AG08396 (cell line): ENCODE results near the gene MTRF1L.
"Not testable (repeated sequence)": the region's sequence is repeated elsewhere in the genome, so short reads cannot be mapped to it uniquely, and the experiment has no call there.

ENCODE experiments used
- DNase-seq: peaks from one replicate; pipeline ENCODE4 v3.0.0; 2012; ENCODE audit warnings: low spot score, mixed read lengths

The MTRF1L gene

DNA sequence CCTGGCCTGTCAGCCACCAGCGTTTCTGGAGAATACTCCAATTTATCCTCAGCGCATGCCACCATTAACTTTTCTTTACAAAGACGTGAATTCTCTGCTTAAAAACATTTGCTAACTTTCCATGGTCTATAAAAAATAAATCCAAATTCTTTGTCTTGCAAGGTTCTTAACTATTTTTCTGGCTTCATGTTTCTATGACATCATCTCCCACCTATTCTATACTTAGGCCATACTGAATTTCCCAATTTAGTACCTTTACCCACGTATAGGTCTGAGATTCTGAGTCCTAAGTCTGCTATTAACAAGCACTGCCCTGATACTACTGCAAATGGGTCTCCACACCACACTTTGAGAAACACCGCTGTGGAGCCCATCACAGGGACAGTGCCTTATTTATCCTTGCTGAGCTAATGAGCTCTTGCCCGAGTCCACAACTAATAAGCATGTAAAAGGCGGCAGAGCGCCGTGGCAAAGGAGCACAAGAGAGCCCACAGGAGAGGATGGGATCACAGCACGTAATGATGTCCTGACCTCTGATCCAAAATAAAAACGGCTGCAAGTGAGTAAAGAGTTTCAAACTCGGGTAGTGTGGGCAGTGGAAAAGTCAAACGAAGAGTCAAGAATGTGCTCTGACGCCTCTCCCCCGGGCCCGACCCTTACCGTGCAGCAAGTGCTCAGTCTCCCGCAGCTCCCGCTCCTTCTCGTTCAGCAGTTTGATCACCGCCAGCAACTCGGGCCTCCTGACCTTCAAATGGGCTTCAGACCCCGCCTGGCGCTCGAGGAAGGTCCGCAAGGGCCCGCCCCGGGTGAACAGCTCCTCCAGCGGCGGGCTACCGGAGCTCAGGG lies 519 bp downstream of the MTRF1L start:
- DNase-seq = peak; percentile 11

DNA sequence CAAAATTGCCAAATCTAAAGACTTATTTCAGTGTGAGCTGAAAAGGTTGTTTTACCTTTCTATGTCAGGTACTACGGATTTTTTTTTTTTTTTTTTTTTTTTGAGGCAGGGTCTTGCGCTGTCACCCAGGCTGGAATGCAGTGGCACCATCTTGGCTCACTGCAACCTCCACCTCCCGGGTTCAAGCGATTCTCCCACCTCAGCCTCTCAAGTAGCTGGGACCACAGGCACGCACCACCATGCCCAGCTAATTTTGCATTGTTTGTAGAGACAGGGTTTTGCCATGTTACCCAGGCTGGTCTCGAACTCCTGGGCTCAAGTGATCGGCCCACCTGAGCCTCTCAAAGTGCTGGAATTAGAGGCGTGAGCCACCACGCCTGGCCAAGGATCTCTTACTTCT lies 1.7 kb downstream of the MTRF1L start:
- DNase-seq = not testable (repeated sequence)

DNA sequence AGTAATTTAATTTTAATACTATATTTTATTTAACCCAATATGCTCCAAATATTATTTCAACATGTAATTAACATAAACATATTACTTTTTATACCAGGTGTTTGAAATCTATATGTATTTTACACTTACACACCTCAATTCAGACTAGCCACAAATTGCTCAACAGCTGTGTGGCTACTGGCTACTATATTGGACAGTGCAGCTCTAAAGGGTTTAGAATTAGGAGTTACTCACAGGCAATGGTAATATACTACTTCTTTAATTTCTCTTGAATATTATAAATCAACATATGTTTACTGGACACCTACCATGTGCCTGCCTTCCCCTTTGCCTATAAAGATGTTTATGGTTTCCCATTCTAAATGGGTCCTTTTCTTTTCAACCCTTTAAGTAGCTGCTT lies 2.3 kb downstream of the MTRF1L start:
- DNase-seq = no peak

DNA sequence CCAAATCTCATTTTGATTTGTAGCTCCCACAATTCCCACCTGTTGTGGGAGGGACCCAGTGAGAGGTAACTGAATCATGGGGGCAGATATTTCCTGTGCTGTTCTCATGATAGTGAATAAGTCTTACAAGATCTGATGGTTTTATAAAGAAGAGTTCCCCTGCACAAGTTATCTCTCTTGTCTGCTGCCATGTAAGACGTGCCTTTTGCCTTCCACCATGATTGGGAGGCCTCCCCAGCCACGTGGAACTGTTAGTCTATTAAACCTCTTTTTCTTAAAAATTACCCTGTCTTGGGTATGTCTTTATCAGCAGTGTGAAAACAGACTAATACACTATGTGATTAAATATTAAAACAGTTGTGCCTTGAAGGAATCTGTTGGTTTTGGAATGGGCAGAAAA lies 3.0 kb downstream of the MTRF1L start:
- DNase-seq = not testable (repeated sequence)

DNA sequence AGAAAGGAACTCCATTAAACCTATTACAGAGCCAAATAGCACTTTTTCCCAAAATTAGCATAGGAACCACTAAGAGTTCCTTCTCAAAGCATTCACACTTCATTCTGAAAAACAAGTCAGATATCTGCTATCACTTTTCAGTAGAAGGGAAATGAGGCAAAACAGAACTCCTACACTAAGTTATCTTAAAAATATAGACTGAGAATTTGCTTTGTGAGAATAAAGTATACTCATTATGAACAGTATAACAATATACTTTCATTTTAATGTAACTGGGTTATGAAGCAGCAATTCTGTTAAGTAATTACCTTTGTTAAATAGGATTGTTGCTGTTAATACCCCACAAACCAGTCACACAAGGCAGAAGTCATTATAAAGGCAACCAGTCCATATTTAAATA lies 8.7 kb downstream of the MTRF1L start:
- no peak for DNase-seq

DNA sequence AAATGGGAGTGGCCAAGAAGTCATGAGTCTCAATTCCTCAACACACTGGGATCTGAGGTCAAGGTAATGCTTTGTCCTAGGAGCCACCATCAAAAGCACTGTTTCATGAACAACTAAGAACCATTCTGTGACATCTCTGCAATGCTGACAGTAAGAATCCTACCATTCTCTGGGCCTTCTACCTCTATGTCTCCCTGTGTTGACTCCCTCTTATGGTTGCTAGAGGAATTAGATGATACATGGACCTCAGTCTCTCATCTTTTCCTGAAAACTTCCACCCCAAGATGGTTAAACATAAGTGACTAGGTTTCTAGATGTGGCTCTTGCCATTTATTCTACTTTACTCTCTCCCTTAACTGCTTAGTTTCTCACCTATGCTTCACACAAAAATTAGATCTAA lies 9.1 kb downstream of the MTRF1L start:
- DNase-seq = no peak

DNA sequence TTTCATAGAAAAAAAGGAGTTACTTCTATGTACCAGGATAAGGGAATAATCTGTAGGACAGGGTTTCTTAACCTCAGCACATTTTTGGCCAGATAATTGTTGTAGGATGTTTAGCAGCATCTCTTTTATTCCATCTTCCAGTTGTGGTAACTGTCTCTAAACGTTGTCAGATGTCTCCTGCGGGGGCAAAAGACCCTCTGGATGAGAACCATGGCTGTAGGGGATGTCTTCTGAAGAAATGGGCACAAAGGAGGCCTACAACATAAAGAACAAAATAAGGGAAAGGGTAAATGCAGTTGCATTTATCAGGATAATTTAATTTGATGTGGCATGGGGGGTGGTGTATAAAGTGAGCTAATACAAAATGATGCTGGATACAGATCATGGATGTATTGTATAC lies 15.5 kb downstream of the MTRF1L start:
- no peak for DNase-seq

DNA sequence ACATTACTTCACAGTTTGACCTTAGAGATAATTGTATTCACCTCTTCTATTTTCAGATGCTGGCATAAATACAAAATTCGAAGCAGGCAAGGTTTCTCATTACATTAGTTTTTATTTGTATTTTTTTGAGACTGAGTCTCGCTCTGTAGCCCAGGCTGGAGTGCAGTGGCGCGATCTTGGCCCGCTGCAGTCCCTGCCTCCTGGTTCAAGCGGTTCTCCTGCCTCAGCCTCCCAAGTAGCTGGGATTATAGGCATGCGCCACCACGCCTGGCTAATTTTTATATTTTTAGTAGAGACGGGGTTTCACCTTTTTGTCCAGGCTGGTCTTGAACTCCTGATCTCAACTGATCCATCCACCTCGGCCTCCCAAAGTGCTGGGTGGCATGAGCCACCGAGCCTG lies 17.2 kb downstream of the MTRF1L start:
- not testable (repeated sequence) for DNase-seq

DNA sequence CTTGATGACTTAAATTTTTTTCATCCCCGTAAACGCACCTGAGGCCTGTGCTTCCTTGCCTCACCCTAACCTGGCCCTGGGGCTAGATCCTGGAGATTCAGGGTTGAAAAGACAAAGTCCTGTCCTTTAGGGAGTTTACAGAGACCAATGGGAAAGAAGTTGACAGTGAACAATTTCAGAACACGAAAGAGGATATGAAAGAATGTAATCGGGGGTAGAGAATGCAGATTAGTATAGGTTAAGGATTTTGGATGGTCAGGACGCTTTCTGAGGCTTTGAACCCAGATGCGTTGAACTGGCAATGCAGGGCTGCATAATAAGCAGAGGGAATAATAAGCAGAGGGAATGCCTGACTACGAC lies 18.0 kb downstream of the MTRF1L start:
- DNase-seq = no peak

DNA sequence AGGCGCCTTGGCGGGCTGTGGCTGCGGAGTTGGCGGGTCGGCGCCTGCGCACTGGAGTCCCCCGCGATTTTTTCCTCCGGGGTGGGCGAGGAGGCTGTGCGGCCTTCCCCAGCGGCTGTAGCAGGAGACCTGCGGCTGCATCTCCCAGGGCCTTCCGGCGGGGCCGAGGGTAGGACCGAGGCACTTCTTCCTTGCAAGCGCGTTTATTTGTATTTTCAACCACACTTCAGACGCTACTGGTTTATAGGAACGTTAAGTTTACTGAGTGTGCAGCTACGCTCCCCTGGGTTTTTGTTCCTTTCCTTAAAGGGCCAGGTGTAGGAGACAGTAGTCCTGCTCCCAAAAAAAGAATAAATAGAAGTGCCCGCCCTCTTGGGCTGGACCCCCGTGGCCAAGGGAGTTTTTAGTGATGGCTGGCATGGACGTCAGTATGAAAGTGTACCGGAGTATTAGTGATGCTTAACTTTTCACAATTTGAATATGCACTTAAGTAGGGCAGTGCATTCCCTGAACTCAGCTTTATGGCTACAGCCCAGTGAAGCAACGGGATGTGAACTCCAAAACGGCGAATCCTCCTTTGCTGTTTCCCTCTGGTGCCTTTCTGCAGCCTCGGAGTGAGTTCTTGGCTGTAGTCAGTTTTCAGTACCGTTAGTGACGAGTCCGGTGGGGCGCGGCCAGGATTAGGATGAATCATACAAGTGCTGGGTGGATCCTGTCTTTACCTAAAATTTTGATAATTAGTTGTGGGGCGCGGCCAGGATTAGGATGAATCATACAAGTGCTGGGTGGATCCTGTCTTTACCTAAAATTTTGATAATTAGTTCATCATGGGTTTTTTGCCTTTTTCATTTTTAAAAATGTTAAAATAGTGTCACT lies 18.6 kb downstream of the MTRF1L start:
- DNase-seq = peak; percentile 97

DNA sequence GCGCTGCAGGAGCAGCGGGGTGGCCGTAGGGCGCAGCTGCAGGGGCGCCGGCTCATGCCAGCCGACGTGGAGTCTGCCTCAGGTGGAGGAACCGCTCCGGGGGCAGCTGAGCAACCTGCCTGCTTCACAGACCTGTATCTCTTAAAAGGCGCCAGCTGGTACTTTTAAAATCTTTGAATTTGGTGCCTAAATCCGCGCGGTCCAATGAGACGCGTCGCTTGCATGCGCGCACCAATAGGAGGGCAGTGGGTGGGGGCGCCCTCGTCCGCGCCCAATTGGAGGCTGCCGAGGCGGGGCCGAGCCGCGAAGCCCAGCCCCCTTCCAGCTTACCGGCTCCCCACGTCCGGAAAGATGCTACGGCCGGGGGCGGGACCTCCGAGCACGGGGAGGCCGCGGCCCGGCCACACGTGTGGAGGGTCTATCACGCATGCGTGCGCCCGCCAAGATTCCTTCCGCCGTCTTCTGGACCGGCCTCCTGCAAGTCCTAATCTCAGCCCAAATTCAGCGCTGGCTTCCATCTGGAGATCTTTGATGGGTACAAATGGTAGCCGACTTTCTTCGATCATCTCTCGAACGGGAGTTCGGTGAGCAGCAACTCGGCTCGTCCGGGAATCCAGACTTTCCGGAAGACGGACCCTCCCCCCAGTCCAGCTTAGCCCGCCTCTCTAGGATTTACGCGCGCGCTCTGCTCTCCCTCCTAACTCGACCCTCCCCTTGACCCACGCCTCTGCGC lies 19.4 kb downstream of the MTRF1L start, which contains the start of gene FBXO5:
FBXO5 (minus strand) TSS at position 138 of the 733 bp plus-strand sequence; CDS start at position 56, 82 bp downstream.
- peak; percentile 98 for DNase-seq

DNA sequence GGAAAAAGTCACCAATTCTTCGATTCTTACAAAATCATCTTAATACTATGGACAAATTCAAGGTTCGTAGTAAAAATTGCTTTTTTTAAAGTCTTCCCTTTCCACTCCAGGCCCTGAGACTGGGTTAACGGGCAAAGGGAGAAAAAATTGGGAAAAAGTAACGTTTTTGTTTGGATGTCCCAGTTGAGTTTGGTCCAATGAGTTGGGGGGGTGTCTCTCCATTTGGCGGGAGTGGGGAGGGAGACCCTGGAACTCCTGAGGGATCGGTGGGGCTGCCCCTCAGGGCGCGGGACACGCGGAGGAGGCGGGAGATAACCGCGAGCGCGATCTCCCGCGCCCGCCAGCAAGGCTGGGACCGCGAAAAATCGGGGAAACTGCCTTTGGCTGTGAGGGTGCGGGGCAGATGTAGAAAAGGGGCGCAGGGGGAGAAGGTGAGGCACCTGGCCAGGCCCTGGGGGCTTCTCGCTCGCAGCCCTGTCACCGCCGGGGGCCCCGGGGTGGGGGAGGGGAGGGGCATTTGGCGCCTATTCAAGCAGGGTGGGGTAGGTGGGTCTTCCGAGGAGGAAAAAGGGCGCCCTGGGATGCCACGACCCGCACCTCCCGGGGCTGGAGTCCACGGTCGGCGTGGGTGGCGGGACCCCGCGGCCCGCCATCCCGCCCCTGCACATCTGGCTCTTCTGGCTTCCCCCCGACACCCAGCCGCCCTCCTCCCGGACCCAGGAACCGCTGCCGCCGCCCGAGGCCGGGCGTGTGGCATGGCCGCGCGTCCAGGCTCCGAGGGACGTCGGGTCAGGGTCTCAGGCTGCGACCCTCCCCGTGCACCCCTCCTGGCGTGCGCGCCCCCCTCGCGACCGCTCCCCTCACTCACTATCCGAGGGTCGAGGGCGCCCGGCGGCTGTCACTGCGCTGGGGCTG lies 20.3 kb downstream of the MTRF1L start:
- no peak for DNase-seq

DNA sequence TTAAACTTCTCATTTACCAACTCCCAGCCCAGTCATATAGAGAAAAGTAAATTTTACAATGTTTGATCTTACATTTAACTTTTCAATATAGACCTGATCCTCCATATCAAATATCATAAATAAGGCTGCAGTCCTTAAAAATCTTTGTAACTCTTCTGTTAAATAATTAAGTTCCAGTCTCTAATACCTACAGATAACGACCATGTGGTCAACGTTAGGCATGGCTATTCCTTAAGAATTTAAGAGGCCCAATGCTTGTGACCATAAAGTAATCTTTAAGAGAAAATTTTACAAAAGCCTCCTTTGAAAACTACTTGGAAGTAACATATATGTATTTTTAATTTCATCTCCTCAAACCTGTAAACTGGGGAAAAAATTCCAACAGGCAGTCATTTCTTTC lies 21.3 kb downstream of the MTRF1L start:
- DNase-seq = no peak

DNA sequence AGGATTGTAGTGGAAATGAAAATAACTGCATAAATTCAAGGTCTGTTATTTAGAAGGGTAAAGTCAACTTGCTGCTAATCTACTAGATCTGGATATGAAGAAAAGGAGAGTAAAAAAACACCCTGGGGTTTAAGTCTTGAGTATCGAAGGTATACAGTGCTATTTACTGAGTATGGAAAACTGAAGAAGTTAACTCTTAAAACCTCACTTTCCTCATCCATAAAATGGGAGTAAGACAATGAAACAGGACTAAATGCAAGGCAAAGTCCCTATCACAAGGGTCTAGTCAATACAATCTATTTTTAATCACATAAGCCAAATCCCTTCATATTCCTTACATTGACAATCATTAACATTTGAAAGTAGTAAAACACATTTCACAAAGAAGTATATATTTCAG lies 21.9 kb downstream of the MTRF1L start:
- no peak for DNase-seq

DNA sequence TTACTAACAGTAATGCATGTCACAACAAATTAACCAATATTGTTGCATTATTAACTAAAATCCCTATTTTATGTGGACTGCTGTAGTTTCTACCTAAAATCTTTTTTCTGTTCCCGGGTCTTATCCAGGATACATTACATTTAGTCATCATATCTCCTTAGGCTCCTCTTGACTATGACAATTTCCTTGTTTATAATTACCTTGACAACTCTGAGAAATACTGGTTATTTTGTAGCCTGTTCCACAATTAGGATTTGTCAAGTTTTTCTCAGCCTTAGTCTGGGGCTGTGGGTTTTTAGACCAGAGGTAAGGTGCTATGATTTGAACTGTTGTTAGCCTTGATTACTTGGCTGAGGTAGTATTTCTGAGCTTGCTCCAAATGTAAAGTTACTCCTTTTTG lies 23.4 kb downstream of the MTRF1L start:
- DNase-seq = no peak

DNA sequence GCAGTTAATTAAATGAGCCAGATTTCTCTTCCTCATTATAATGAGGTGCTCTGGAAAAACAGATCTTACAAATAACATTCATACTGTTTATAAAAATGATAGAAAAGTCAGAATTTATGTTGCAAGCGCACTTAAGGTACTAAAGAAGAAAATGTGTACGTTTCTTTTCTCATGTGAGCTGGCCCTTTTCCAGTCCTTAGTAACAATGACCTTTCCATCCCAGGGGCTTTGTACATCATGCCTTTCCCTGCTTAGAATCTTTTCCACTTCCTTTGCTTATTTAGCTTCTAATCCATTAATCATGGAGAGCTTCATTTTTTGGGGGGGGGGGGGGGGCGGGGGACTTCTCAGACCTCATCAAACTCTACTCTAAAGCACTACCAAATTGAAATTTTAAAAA lies 24.5 kb downstream of the MTRF1L start:
- DNase-seq = no peak

DNA sequence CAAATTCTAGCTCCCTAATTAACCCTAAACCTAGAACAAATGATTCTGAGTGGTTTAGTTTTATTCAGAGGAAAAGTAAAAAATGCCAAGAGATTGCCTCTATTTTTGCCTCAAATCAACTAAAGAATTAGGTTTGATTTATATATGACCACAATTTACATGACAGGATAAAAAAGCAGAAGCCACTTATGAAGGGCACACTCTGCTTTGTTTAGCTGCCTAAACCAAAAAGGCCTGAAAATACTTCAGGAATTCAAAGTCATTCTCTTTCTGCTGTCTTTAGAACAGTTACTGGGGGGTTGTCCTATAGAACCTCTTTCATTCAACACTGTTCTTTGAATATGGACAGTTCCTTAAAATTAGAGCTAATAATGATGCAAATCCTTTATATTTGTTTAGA lies 25.0 kb downstream of the MTRF1L start:
- no peak for DNase-seq

DNA sequence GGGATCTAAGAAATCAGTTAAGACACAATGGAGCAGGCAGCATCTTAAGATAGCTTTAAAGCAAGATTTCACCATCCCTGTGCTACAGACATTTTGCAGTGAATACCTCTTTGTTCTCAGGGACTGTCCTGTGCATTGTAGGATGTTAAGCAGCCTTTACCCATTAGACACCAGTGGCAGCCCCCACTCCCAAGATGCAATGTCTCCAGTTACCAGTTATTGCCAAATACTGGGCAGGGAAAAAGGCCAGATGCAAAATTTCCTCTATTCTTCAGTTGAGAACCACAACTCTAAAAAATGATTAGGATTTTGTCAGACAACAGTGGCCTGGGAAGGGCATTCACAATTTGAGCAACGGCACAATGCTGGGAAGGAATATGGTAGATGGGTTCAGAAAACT lies 25.8 kb downstream of the MTRF1L start:
- no peak for DNase-seq

DNA sequence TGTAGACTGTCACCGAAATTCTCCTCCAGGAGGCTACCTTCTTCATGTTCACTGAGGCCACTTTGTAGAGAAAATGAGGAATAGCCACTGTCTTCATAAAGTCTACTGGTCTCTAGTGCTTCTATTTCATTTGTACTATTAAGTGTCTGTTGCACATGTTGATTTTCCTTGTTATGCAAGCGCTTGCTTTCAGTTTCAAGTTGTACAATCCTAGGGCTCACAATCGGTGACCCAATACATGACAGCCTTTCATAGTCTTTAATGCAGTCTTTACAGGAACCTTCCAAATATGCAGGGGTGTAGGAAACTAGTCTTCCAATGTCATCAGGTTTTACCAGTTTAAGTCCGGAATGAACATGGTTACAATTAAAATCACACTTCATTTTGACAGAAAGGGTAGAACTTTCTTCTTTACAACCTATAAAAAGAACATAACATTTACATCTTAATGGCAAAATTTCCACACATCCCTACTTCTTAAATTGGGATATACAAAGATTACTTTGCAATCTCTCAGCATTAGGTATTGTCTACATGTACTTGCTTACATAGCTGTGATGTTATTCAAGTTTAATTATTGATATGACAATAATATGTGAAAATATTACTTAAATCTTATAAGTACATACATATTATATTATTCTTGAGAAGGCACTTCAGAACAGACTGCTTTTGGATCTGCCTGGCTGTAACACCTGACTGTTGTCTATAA lies 27.1 kb downstream of the MTRF1L start:
- DNase-seq = no peak

DNA sequence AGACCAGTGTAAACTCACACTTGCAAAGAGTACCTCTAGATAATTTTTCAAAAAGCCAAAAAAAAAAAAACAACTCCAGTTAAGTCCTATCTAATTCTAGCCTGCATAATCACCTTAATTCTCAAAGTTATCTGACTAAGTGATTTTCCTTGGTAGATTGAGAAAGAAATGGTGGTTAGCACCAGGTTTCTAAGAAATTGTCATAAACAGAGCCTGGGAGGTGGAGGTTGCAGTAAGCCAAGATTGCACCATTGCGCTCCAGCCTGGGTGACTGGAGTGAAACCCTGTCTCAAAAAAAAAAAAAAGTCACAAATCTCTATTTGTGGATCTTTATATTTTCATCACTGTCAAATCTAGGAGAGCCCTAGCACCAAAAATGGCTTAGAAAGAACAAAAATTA lies 28.6 kb downstream of the MTRF1L start:
- DNase-seq = no peak
